GM23248 (cell line): ENCODE results near the gene MTHFSD.

Experiments
- EZH2 ChIP-seq: fragments of 200-600 bp; sonication (generic); IDR thresholded peaks from 2 replicates; pipeline ENCODE4 v1.6.1; 2018; ENCODE audit warnings: antibody characterized with exemption, mild to moderate bottlenecking; ENCODE audit not compliant: insufficient read depth, poor library complexity, severe bottlenecking
- EZH2phosphoT487 ChIP-seq: fragments of 200-600 bp; sonication (generic); IDR thresholded peaks from 2 replicates; pipeline ENCODE4 v1.6.1; 2018; ENCODE audit warnings: antibody characterized with exemption, moderate library complexity, mild to moderate bottlenecking, low read depth; ENCODE audit not compliant: insufficient read depth

- TF ChIP-seq EZH2 = no peak
- no peak for TF ChIP-seq EZH2phosphoT487
Measured at GRCh38 chr16:86508028-86508946, 46.7 kb downstream of the MTHFSD start.
